Measurements from ENCODE around the gene MAPRE3.
A peak's percentile ranks its signal among the peaks of the same experiment; 100 is the strongest.

The MAPRE3 gene

GRCh38 chr2:27010139-27010538 lies 39.7 kb downstream of the MAPRE3 start:
- no peak for DNase-seq (ENCODE audit: low read depth in 2 of 3, low spot score in 2 of 3)

DNA sequence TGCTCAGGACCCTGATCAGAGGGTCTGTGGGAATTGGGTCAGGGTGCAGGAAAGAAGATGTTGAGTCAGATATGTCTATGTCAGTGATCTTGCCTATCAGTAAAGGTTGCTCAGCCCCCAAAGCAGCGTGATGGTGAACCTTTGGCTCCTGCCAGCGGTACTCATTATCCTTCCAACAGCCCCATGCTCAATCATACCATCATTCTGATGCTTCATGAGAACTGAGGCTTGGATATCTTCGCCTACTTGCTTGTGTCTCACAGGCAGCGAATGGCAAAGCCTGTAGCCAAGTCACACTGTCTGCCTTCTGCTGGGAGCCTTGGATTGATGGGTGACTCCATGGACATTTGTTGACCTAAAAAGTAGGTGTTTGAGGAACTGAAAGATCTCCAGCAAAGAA lies 43.3 kb downstream of the MAPRE3 start:
- DNase-seq (ENCODE audit: low read depth in 2 of 3, low spot score in 2 of 3), result no peak

- no peak for DNase-seq (ENCODE audit: low read depth in 2 of 3, low spot score in 2 of 3)
Measured at GRCh38 chr2:27014771-27015433, 44.5 kb downstream of the MAPRE3 start.

- no peak for DNase-seq (ENCODE audit: low read depth in 2 of 3, low spot score in 2 of 3)
Measured at GRCh38 chr2:27016801-27017325, 46.4 kb downstream of the MAPRE3 start.

- no peak for DNase-seq (ENCODE audit: low read depth in 2 of 3, low spot score in 2 of 3)
Measured at GRCh38 chr2:27018142-27018541, 47.7 kb downstream of the MAPRE3 start.

GRCh38 chr2:27019459-27019858 lies 49.0 kb downstream of the MAPRE3 start:
- DNase-seq (ENCODE audit: low read depth in 2 of 3, low spot score in 2 of 3), result no peak

DNA sequence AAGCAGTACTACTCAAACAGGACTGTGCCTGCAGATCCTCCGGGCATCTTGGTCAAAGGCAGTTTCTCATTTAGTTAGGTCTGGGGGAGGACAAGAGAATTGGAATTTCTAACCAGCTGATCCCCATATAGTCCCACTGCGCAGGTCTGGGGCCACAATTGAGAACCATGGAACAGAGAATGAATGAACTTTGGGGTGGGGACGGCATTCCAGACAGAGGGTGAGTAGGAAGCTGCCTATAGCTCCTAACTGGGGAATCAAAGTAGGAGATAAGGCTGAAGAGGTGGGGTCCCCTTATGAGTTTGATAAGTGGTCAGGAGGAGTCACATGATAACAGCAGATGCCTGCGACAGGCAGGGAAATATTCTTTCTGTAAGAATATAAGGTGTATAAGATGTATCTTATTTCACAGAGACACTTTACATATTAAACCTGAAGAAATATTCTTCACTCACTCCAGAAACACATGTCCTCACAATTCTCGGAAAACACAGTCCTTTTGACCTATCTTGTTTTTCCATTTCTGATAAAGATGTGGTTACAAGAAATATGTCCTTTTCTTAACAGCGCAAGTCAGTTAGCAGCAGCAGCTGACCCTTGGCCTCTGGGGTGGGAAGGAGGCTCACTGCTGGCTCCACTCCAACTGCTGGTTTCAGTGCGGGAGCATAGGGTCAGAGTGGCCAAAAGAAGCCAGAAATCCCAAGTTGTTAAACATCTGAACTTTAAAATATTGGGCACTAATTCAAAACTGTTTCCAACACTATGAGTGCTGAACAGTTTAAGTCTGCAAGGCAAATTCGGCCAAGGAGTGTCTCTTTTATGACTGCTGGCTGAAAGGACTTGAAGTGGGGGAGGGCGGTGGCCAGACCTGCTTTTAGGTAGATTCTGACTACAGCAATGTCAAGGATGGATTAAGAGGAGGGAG lies 49.8 kb downstream of the MAPRE3 start:
- no peak for DNase-seq (ENCODE audit: low read depth in 2 of 3, low spot score in 2 of 3)

GRCh38 chr2:27021253-27022049 lies 51.0 kb downstream of the MAPRE3 start:
- no peak for DNase-seq (ENCODE audit: low read depth in 2 of 3, low spot score in 2 of 3)

DNA sequence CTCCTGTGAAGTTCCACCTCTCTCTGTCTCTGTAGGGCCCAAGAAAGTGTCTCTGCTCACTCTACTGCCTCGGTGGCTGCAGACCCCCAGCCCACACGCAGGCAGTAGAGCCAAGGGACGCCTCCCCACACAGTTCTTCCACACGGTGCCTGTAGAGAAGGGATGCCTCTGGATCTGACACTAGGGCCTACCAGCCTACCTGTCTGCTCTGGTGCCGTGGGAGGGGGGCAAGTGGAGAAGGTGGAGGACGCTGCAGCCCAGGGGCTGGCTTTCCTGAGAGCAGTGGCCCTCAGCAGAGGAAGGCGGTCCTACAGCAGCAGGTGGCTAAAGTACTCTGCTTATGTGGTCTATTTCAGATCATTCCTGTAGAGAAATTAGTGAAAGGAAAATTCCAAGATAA lies 53.3 kb downstream of the MAPRE3 start:
- no peak for DNase-seq (ENCODE audit: low read depth in 2 of 3, low spot score in 2 of 3)

DNA sequence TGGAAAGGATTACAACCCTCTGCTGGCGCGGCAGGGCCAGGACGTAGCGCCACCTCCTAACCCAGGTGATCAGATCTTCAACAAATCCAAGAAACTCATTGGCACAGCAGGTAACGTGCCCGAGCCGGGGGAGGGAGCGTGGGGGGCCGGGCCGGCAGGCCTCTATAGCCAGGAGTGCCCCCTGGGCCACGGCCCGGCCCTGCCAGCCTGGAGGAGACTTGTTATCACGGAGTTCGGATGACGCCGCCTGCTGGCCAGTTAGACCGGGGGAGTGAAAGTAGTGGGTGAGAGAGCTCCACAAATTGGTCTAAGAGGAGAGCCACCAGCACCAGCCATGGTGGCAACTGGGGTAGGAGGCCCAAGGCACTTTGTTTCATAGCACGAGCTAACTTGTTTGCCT lies 53.8 kb downstream of the MAPRE3 start:
- DNase-seq (ENCODE audit: low read depth in 2 of 3, low spot score in 2 of 3), result no peak

DNA sequence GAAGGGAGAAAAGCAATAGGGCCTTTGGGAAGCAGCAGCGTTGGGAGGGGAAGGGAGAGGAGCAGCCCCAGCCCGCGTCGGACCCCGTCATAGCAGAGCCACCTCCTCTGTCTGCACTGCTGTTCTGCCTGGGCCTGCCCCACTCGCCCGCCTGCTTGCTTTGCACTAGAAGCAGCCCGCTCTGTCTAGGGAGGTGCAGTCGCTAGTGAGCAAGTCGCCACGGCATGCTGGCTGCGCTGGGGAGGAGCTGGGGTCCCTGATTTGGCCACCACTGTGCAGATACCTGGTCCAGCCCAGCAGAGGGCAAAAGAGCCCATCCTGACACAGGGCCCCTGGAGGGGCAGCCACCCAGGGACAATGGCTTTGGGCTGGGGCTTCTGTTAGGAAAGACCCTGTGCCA lies 54.4 kb downstream of the MAPRE3 start:
- no peak for DNase-seq (ENCODE audit: low read depth in 2 of 3, low spot score in 2 of 3)

GRCh38 chr2:27025281-27025800 lies 54.9 kb downstream of the MAPRE3 start:
- DNase-seq (ENCODE audit: low read depth in 2 of 3, low spot score in 2 of 3), result no peak

DNA sequence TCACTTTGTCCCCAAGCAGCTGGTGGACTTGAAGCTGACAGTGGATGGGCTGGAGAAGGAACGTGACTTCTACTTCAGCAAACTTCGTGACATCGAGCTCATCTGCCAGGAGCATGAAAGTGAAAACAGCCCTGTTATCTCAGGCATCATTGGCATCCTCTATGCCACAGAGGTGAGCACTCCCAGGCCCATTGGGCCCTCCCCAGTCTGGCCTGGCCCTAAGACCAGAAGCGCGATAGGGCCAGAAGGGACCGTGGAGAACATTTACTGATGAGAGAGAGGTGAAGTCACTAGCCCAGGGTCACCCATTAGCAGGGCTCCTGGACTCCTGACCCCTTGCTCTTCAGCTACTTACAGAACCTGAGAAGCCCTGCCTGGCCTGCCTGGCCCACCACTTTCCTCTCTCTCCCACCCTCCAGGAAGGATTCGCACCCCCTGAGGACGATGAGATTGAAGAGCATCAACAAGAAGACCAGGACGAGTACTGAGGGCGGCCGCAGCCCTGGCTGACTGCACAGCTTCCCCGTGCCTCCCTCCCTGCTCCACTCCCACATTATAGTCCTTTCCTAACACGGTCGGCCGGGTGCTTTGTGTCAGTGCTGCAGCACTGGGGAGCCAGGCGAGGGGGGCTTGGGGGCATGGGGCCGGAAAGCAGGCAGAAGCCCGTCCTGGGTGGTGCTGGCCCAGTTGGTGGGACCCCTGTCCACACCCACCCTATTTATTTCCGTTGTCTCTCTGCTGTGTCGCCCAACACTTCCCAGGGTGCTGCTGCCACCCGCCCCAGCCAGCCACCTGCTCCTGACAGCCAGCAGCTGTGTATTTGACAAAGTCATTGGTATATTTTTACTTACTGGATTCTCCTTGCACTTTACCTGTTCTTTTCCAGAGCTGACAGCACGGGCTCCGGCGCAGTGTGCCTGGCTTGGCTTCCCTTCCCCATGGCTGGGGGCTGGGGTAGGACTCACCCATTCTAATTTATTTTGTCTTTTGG lies 55.7 kb downstream of the MAPRE3 start:
- DNase-seq (ENCODE audit: low read depth in 2 of 3, low spot score in 2 of 3), result no peak

DNA sequence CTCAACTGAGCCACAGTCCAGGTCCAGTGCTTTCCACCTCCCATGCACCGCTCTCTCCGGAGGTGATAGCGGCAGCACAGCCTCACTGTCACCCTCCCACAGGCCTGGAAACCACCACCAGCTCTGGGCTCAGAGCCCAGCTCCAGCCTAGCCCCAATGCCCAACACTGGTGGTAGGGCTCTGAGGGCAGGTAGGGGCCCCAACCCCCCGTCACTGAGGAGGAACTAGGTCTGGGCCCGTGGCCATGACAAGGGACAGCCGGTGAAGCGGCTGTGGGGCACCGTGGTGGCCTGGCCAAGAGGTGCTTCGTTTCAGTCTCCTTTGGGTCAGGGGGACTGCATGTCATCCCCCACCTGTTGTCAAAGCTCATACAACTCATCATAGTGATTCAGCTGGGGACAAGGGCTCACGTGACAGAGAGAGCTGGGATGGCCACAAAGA lies 56.8 kb downstream of the MAPRE3 start:
- no peak for DNase-seq (ENCODE audit: low read depth in 2 of 3, low spot score in 2 of 3)

- DNase-seq (ENCODE audit: low read depth in 2 of 3, low spot score in 2 of 3), result no peak
Measured at GRCh38 chr2:27029051-27029450, 58.6 kb downstream of the MAPRE3 start.

DNA sequence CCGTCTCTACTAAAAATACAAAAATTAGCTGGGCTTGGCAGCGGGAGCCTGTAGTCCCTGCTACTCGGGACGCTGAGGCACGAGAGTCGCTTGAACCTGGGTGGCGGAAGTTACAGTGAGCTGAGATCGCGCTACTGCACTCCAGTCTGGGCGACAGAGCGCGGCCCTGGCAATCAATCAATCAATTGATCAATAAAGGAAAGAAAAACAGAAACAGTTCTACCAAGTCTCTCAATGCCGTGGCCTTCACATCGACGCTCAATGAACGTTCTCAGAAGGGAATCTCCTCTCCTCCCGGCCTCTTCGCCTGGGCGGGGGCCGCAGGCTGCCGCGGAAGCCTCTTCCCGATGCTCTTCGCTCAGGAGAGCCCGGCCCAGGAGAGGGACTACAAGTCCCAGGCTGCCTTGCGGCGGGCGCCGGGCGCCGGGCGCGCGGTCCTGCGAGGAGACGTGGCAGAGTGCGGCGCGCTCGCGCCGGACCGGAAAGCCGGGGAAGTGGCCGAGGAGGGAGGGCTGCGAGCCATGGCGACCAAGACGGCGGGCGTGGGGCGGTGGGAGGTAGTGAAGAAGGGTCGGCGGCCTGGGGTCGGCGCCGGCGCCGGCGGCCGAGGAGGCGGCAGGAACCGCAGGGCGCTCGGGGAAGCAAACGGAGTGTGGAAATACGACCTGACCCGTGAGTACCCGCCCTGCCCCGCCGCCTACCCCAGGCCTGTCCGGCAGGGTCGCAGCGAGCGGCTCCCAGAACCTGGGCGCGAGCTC lies 62.2 kb downstream of the MAPRE3 start, which contains the start of gene TMEM214:
TSS of gene TMEM214 (plus strand) at position 471 of the 758 bp plus-strand sequence. CDS start at position 522, 51 bp downstream.
- peak; percentile 61 to 77 (median 63) for DNase-seq (ENCODE audit: low read depth in 2 of 3, low spot score in 2 of 3)

GRCh38 chr2:27033253-27033852 lies 62.9 kb downstream of the MAPRE3 start:
- DNase-seq (ENCODE audit: low read depth in 2 of 3, low spot score in 2 of 3), result no peak

- no peak for DNase-seq (ENCODE audit: low read depth in 2 of 3, low spot score in 2 of 3)
Measured at GRCh38 chr2:27038012-27038411, 67.6 kb downstream of the MAPRE3 start.

All from activated CD8-positive, alpha-beta memory T cell treated with anti-CD3 and anti-CD28 coated beads for 48 hours (primary cell).